H1 (cell line): Measurements from ENCODE around the gene RAD51B. TPM values are rescaled to one million over a fixed set of nuclear protein-coding genes. Genes with fewer than 3 reads are reported as not detected.

Source experiments
- CTCF ChIA-PET: fragments of 300-600 bp; sonication (Branson Sonifier 250); formaldehyde crosslinking; loops from one replicate; lab custom pipeline; 2021; ENCODE audit not compliant: partially characterized antibody; lab: Charles Lee
- POLR2A ChIA-PET: fragments of 300-600 bp; sonication (Branson Sonifier 250); formaldehyde crosslinking; loops from one replicate; lab custom pipeline; 2021; ENCODE audit warnings: inconsistent platforms; ENCODE audit not compliant: partially characterized antibody; lab: Charles Lee
- DNase-seq, 2 experiments: peaks; one replicate each; pipeline versions ENCODE4 v3.0.0 to v3.0.0-alpha.2; 2010 to 2022; ENCODE audit warnings: low spot score in 2 of 2, low read depth in 1 of 2, mixed read lengths in 1 of 2
- FAIRE-seq: peaks from 2 replicates; lab custom pipeline; 2011; peaks lifted over from hg19 to GRCh38; lab: Jason Lieb, UNC
- H2AFZ ChIP-seq: 2 replicates; pipeline ENCODE4 v1.8.1; 2012; ENCODE audit warnings: low read length, inconsistent platforms
- H2AK5ac ChIP-seq: 2 replicates; pipeline ENCODE4 v1.6.1; 2013; ENCODE audit warnings: low read depth, low read length
- H2BK120ac ChIP-seq: replicated peaks from 2 replicates; pipeline ENCODE3; 2013; ENCODE audit warnings: low read depth, low read length, inconsistent platforms
- H2BK12ac ChIP-seq: 2 replicates; pipeline ENCODE4 v1.6.1; 2013; ENCODE audit warnings: low read depth, low read length
- H2BK15ac ChIP-seq: 2 replicates; pipeline ENCODE4 v1.6.1; 2013; ENCODE audit warnings: low read length
- H2BK20ac ChIP-seq: 2 replicates; pipeline ENCODE4 v1.6.1; 2013; ENCODE audit warnings: low read length
- H2BK5ac ChIP-seq: 2 replicates; pipeline ENCODE4 v1.6.1; 2013; ENCODE audit warnings: low read depth, low read length
- H3K14ac ChIP-seq: 2 replicates; pipeline ENCODE4 v1.6.1; 2013; ENCODE audit warnings: inconsistent platforms; ENCODE audit not compliant: insufficient read length
- H3K18ac ChIP-seq: 2 replicates; pipeline ENCODE4 v1.6.1; 2013; ENCODE audit warnings: low read length; ENCODE audit errors: extremely low read depth
- H3K23ac ChIP-seq: 2 replicates; pipeline ENCODE4 v1.6.1; 2013; ENCODE audit warnings: inconsistent platforms; ENCODE audit not compliant: insufficient read length
- H3K23me2 ChIP-seq: 2 replicates; pipeline ENCODE4 v1.6.1; 2013; ENCODE audit warnings: low read depth, low read length
- H3K27ac ChIP-seq: 2 replicates; pipeline ENCODE4 v1.6.1; 2011; ENCODE audit warnings: low read depth, low read length, inconsistent platforms
- H3K27me3 ChIP-seq, 4 experiments: replicated peaks in 1 of 4; 1 replicate in 1 of 4; 2 replicates in 3 of 4; pipeline versions ENCODE4 v1.6.1 to v1.8.1; 2011 to 2013; ENCODE audit warnings: low read length in 3 of 4, mild to moderate bottlenecking in 3 of 4, inconsistent platforms in 2 of 4, mixed read lengths in 2 of 4, moderate library complexity in 1 of 4; ENCODE audit not compliant: control insufficient read depth in 3 of 4, insufficient read depth in 3 of 4; ENCODE audit errors: extremely low read depth in 1 of 4
- H3K36me3 ChIP-seq, 4 experiments: 2 replicates each; pipeline versions ENCODE4 v1.6.1 to v1.8.1; 2011 to 2013; ENCODE audit warnings: mild to moderate bottlenecking in 4 of 4, low read length in 3 of 4, moderate library complexity in 2 of 4, control low read depth in 1 of 4, inconsistent platforms in 1 of 4; ENCODE audit not compliant: insufficient read depth in 4 of 4, control insufficient read depth in 2 of 4
- H3K4ac ChIP-seq: replicated peaks from 2 replicates; pipeline ENCODE3; 2013; ENCODE audit warnings: low read length, low read depth, mixed read lengths, inconsistent platforms; ENCODE audit not compliant: insufficient read length
- H3K4me1 ChIP-seq, 4 experiments: replicated peaks in 1 of 4; 1 replicate in 1 of 4; 2 replicates in 3 of 4; pipeline versions ENCODE4 v1.6.1 to v1.8.1; 2011 to 2013; ENCODE audit warnings: low read length in 3 of 4, inconsistent platforms in 2 of 4, mixed read lengths in 1 of 4; ENCODE audit not compliant: insufficient read depth in 4 of 4, control insufficient read depth in 3 of 4
- H3K4me2 ChIP-seq, 2 experiments: 2 replicates each; pipeline versions ENCODE4 v1.6.1 to v1.8.1; 2011 to 2013; ENCODE audit warnings: low read depth in 2 of 2, low read length in 2 of 2, control low read depth in 1 of 2, inconsistent platforms in 1 of 2, mild to moderate bottlenecking in 1 of 2; ENCODE audit not compliant: insufficient read depth in 1 of 2
- H3K4me3 ChIP-seq, 4 experiments: fragments of 200-600, 300-600 bp in 1 of 4; sonication (generic), shearing (Covaris generic), sonication (Bioruptor Twin) in 1 of 4; 2 replicates each; pipeline versions ENCODE4 v1.5.1 to v1.8.1; 2011 to 2016; ENCODE audit warnings: low read length in 4 of 4, low read depth in 3 of 4, control low read depth in 2 of 4, inconsistent platforms in 2 of 4, mild to moderate bottlenecking in 2 of 4, mixed read lengths in 1 of 4, moderate library complexity in 1 of 4; ENCODE audit not compliant: insufficient read depth in 2 of 4; ENCODE audit errors: extremely low read depth in 1 of 4
- H3K56ac ChIP-seq: replicated peaks from 2 replicates; pipeline ENCODE3; 2013; ENCODE audit warnings: low read depth, mild to moderate bottlenecking, mixed read lengths, low read length, inconsistent platforms; ENCODE audit not compliant: insufficient read length
- H3K79me1 ChIP-seq: 2 replicates; pipeline ENCODE4 v1.6.1; 2013; ENCODE audit warnings: low read depth, low read length, control low read depth
- H3K79me2 ChIP-seq, 2 experiments: 2 replicates each; pipeline versions ENCODE4 v1.6.1 to v1.8.1; 2012 to 2013; ENCODE audit warnings: low read length in 2 of 2, mild to moderate bottlenecking in 2 of 2, inconsistent platforms in 1 of 2; ENCODE audit not compliant: insufficient read depth in 2 of 2, control insufficient read depth in 1 of 2
- H3K9ac ChIP-seq, 4 experiments: replicated peaks in 1 of 4; 1 replicate in 1 of 4; 2 replicates in 3 of 4; pipeline versions ENCODE4 v1.6.1 to v1.8.1; 2011 to 2013; ENCODE audit warnings: low read depth in 3 of 4, low read length in 3 of 4, control low read depth in 2 of 4, mild to moderate bottlenecking in 2 of 4, moderate library complexity in 2 of 4, inconsistent platforms in 1 of 4; ENCODE audit errors: extremely low read depth in 1 of 4
- H3K9me3 ChIP-seq, 2 experiments: 2 replicates each; pipeline versions ENCODE4 v1.6.1 to v1.8.1; 2012 to 2013; ENCODE audit warnings: mild to moderate bottlenecking in 2 of 2, moderate library complexity in 2 of 2, control low read depth in 1 of 2, inconsistent platforms in 1 of 2, low read depth in 1 of 2, low read length in 1 of 2, mixed read lengths in 1 of 2; ENCODE audit not compliant: insufficient read depth in 2 of 2
- H4K20me1 ChIP-seq, 2 experiments: replicated peaks in 1 of 2; 2 replicates each; pipeline versions ENCODE3 to v1.8.1; 2011 to 2013; ENCODE audit warnings: inconsistent platforms in 2 of 2, low read length in 2 of 2, mild to moderate bottlenecking in 1 of 2; ENCODE audit not compliant: insufficient read depth in 2 of 2, control insufficient read depth in 1 of 2
- H4K5ac ChIP-seq: 2 replicates; pipeline ENCODE4 v1.6.1; 2013; ENCODE audit warnings: low read length, low read depth, mixed read lengths, inconsistent platforms; ENCODE audit not compliant: insufficient read length
- H4K8ac ChIP-seq: 2 replicates; pipeline ENCODE4 v1.8.0; 2013; ENCODE audit warnings: mild to moderate bottlenecking, moderate library complexity, low read length, inconsistent platforms; ENCODE audit not compliant: insufficient read depth; ENCODE audit errors: extremely low read depth
- H4K91ac ChIP-seq: replicated peaks from 2 replicates; pipeline ENCODE3; 2013; ENCODE audit warnings: low read length, mixed read lengths, inconsistent platforms; ENCODE audit not compliant: insufficient read length
- BACH1 ChIP-seq: IDR thresholded peaks from 2 replicates; pipeline ENCODE4 v1.6.1; 2012; ENCODE audit warnings: low read length, improper control_type of control experiment
- CBX8 ChIP-seq: fragments of 300-800, 300-1000 bp; sonication (generic); IDR thresholded peaks from 2 replicates; pipeline ENCODE4 v1.7.1; 2016; ENCODE audit warnings: low read depth, low read length, borderline replicate concordance
- CHD2 ChIP-seq: IDR thresholded peaks from 2 replicates; pipeline ENCODE4 v1.6.1; 2012; ENCODE audit warnings: low read length, improper control_type of control experiment
- CREB1 ChIP-seq: IDR thresholded peaks from 2 replicates; pipeline ENCODE4 v1.6.1; 2012; ENCODE audit warnings: inconsistent platforms
- CTCF ChIP-seq, 3 experiments: IDR thresholded peaks; 1 replicate in 2 of 3; 2 replicates in 1 of 3; pipeline versions ENCODE4 v1.5.1 to v1.6.1; 2011; ENCODE audit warnings: low read length in 3 of 3, mild to moderate bottlenecking in 3 of 3, inconsistent platforms in 2 of 3, low read depth in 1 of 3, moderate library complexity in 1 of 3; ENCODE audit not compliant: insufficient read depth in 1 of 3; ENCODE audit errors: control extremely low read depth in 1 of 3
- HDAC6 ChIP-seq: IDR thresholded peaks from one replicate; pipeline ENCODE4 v1.7.1; 2012; ENCODE audit warnings: low read depth, mild to moderate bottlenecking, inconsistent platforms, low read length, moderate library complexity
- KDM4A ChIP-seq: IDR thresholded peaks from one replicate; pipeline ENCODE4 v1.7.1; 2012; ENCODE audit warnings: low read depth, mild to moderate bottlenecking, moderate library complexity, low read length, inconsistent platforms; ENCODE audit not compliant: severe bottlenecking
- MAFK ChIP-seq: IDR thresholded peaks from 2 replicates; pipeline ENCODE4 v1.6.1; 2012; ENCODE audit warnings: low read depth, mild to moderate bottlenecking, improper control_type of control experiment, low read length
- MAX ChIP-seq: IDR thresholded peaks from 2 replicates; pipeline ENCODE4 v1.6.1; 2012; ENCODE audit warnings: inconsistent platforms
- POLR2A ChIP-seq, 2 experiments: IDR thresholded peaks; 1 replicate in 1 of 2; 2 replicates in 1 of 2; pipeline ENCODE4 v1.6.1; 2011; ENCODE audit warnings: low read depth in 2 of 2, low read length in 2 of 2, mild to moderate bottlenecking in 2 of 2; ENCODE audit errors: control extremely low read depth in 1 of 2
- SRF ChIP-seq: IDR thresholded peaks from 2 replicates; pipeline ENCODE4 v1.6.1; 2011; ENCODE audit warnings: mild to moderate bottlenecking, low read depth, low read length, moderate library complexity
- TAF7 ChIP-seq: optimal IDR thresholded peaks from 2 replicates; pipeline ENCODE3; 2011; ENCODE audit warnings: low read depth, mild to moderate bottlenecking, inconsistent platforms, low read length, moderate library complexity, borderline replicate concordance
- WGBS, 2 experiments: shearing (Covaris generic) in 1 of 2; methylation state at CpG; one replicate each; pipeline versions ENCODE4 v1.1.6 to v1.1.7; 2013 to 2015; ENCODE audit warnings: low lambda C conversion rate in 2 of 2, mixed read lengths in 2 of 2, inconsistent platforms in 1 of 2, low coverage in 1 of 2, missing lambda C conversion rate in 1 of 2; ENCODE audit not compliant: insufficient replicate concordance in 2 of 2, insufficient coverage in 1 of 2, insufficient read length in 1 of 2; ENCODE audit errors: extremely low coverage in 1 of 2, missing lambda C conversion rate in 1 of 2; 5-methylcytosine and 5-hydroxymethylcytosine counted together
- polyA plus RNA-seq, 7 experiments: library from polyadenylated mRNA; depleted of rRNA in 3 of 7; stranded (reverse) in 5 of 7; unstranded in 2 of 7; fragments of >200 nt in 5 of 7; fragments of 200-250 nt in 2 of 7; gene quantifications; 1 replicate in 5 of 7; 2 replicates in 1 of 7; 4 replicates in 1 of 7; pipeline versions ENCODE4 v1.2.1 to v1.2.3, GENCODE V29; 2011 to 2013; ENCODE audit warnings: missing spikeins in 2 of 7, mixed read lengths in 2 of 7
- total RNA-seq: library from RNA; stranded (reverse); fragmentation: NEBNext Ultra II Directional; extraction: Animal tissue kit (Norgen Biotek cat#: 25700); gene quantifications from 2 replicates; pipeline ENCODE4 v1.2.1, GENCODE V29; 2021

The RAD51B gene
- total and polyA plus RNA-seq, 2 of the 8 experiments (the other 6 are each of a cell fraction or from before 2014, with no cell fraction given), result 3.9 to 14.9 TPM

GRCh38 chr14:68610251-68610793 lies 790.7 kb downstream of the RAD51B start:
- no peaks in the 10 kb centered on the region; the same call in 1 of the 2 replicates for H3K23me2 ChIP-seq
- H2BK20ac ChIP-seq, result no peak overlapping the region
- CTCF ChIA-PET, result interaction anchor here (1.9 kb wide), 1 partner anchor 118 kb away, joined by 5 read pairs; no protein-coding TSS in a partner anchor
- no peaks in the 10 kb centered on the region for H4K20me1 ChIP-seq
- H3K4me2 ChIP-seq, result no peak overlapping the region
- H3K79me1 ChIP-seq, result no peaks in the 10 kb centered on the region
- H3K9me3 ChIP-seq, result peaks cover 0 to 5% of the 10 kb centered on the region in 2 experiments; a peak in 1 of 4 replicates
- H2AK5ac ChIP-seq, result no peak overlapping the region
- FAIRE-seq, result no peak
- WGBS, 2 experiments, result 89% methylated on average over 8 of the region's 8 CpGs; no CpG with 5 or more reads in 1 of the 2 experiments
- H3K79me2 ChIP-seq, result no peaks in the 10 kb centered on the region
- no peak overlapping the region for H2BK5ac ChIP-seq
- no peak overlapping the region for H2BK120ac ChIP-seq
- H3K56ac ChIP-seq, result no peak overlapping the region
- POLR2A ChIA-PET, result no interaction called here
- no peak overlapping the region for H2BK12ac ChIP-seq
- H3K27me3 ChIP-seq, result no peaks in the 10 kb centered on the region; a peak in 1 of 7 replicates
- no peak overlapping the region for H4K5ac ChIP-seq
- H3K27ac ChIP-seq, result no peak overlapping the region
- peaks cover 0 to 17% (median 8%) of the 10 kb centered on the region in 4 experiments; a peak in 5 of 7 replicates for H3K4me1 ChIP-seq
- H3K36me3 ChIP-seq, result no peaks in the 10 kb centered on the region
- H4K91ac ChIP-seq, result peak overlapping the region; percentile 1
- no peak overlapping the region for H3K18ac ChIP-seq
- H3K4ac ChIP-seq, result no peak overlapping the region
- no peak overlapping the region for H3K9ac ChIP-seq
- H3K14ac ChIP-seq, result no peak overlapping the region
- H3K23ac ChIP-seq, result no peak overlapping the region
- DNase-seq, result no peak
- H3K4me3 ChIP-seq, result no peak overlapping the region
- no peak overlapping the region for H2AFZ ChIP-seq
- no peak overlapping the region for H2BK15ac ChIP-seq
- no peak overlapping the region for H4K8ac ChIP-seq
- TF ChIP-seq CBX8 (no peak), CHD2 (no peak), CTCF (IDR thresholded peaks at IDR 0.05; ENCODE audit: control extremely low read depth in 1 of 3, insufficient read depth in 1 of 3, low read depth in 1 of 3, low read length in 3 of 3) (peak in 2 of 3 experiments; percentile 10 to 13; a peak in 2 of 4 replicates), BACH1 (no peak), MAFK (no peak), POLR2A (IDR thresholded peaks at IDR 0.05; ENCODE audit: control extremely low read depth in 1 of 2, low read depth in 2 of 2, low read length in 2 of 2) (no peak), CREB1 (no peak), SRF (no peak), HDAC6 (no peak), TAF7 (no peak), KDM4A (no peak), MAX (peak; percentile 26; the same call in 1 of the 2 replicates)
